MM.1S (cell line): Measurements from ENCODE around the gene ITPR3.

Experiments used
- DNase-seq: peaks from one replicate; pipeline ENCODE4 v3.0.0-alpha.2; 2015
- H2AFZ ChIP-seq: fragments of 300-600 bp; sonication (generic); 2 replicates; pipeline ENCODE4 v1.6.0; 2016; ENCODE audit warnings: antibody characterized with exemption, low read length
- H3F3A ChIP-seq: fragments of 300-600 bp; sonication (generic); 2 replicates; pipeline ENCODE4 v1.6.1; 2016; ENCODE audit warnings: mild to moderate bottlenecking, antibody characterized with exemption, low read length, moderate library complexity, mixed read lengths; ENCODE audit not compliant: insufficient read depth
- H3K27ac ChIP-seq: fragments of 300-600 bp; sonication (generic); 2 replicates; pipeline ENCODE4 v1.5.1; 2016; ENCODE audit warnings: mild to moderate bottlenecking, low read length
- H3K27me3 ChIP-seq: fragments of 300-600 bp; sonication (generic); replicated peaks from 2 replicates; pipeline ENCODE4 v1.6.0; 2016; ENCODE audit warnings: low read length; ENCODE audit not compliant: insufficient read depth
- H3K36me3 ChIP-seq: fragments of 300-600 bp; sonication (generic); replicated peaks from 2 replicates; pipeline ENCODE4 v1.6.1; 2016; ENCODE audit warnings: mild to moderate bottlenecking, low read length, mixed read lengths; ENCODE audit not compliant: insufficient read depth
- H3K4me1 ChIP-seq: fragments of 300-600 bp; sonication (generic); 2 replicates; pipeline ENCODE4 v1.6.1; 2016; ENCODE audit warnings: low read length, mixed read lengths
- H3K4me2 ChIP-seq: fragments of 300-600 bp; sonication (generic); 2 replicates; pipeline ENCODE4 v1.6.0; 2016; ENCODE audit warnings: low read depth, low read length
- H3K4me3 ChIP-seq: fragments of 300-600 bp; sonication (generic); 2 replicates; pipeline ENCODE4 v1.5.1; 2016; ENCODE audit warnings: low read length, mixed read lengths
- H3K79me2 ChIP-seq: fragments of 300-600 bp; sonication (generic); 2 replicates; pipeline ENCODE4 v1.6.1; 2016; ENCODE audit warnings: mixed run types, low read length, mixed read lengths
- H3K9ac ChIP-seq: fragments of 300-600 bp; sonication (generic); 2 replicates; pipeline ENCODE4 v1.6.1; 2016; ENCODE audit warnings: low read length, mixed read lengths
- H3K9me2 ChIP-seq: fragments of 300-600 bp; sonication (generic); replicated peaks from 2 replicates; pipeline ENCODE4 v1.6.1; 2016; ENCODE audit warnings: mild to moderate bottlenecking, low read length, mixed read lengths; ENCODE audit not compliant: insufficient read depth
- H3K9me3 ChIP-seq: fragments of 300-600 bp; sonication (generic); replicated peaks from 2 replicates; pipeline ENCODE4 v1.6.1; 2016; ENCODE audit warnings: mild to moderate bottlenecking, low read length, mixed read lengths; ENCODE audit not compliant: insufficient read depth
- H4K20me1 ChIP-seq: fragments of 300-600 bp; sonication (generic); 2 replicates; pipeline ENCODE4 v1.6.1; 2016; ENCODE audit warnings: mild to moderate bottlenecking, low read length, moderate library complexity, mixed read lengths; ENCODE audit not compliant: insufficient read depth
- CTCF ChIP-seq: fragments of 300-600 bp; sonication (generic); IDR thresholded peaks from 2 replicates; pipeline ENCODE4 v1.5.1; 2016; ENCODE audit warnings: antibody characterized with exemption, low read length, mixed read lengths
- EZH2 ChIP-seq: fragments of 300-600 bp; sonication (generic); optimal IDR thresholded peaks from 2 replicates; pipeline ENCODE3; 2017; ENCODE audit warnings: low read depth, mild to moderate bottlenecking, antibody characterized with exemption, low read length, mixed read lengths
- EZH2phosphoT487 ChIP-seq: fragments of 300-600 bp; sonication (generic); IDR thresholded peaks from 2 replicates; pipeline ENCODE4 v1.6.1; 2018; ENCODE audit warnings: antibody characterized with exemption, low read length

ITPR3 gene

GRCh38 chr6:33719326-33719987 lies 98.3 kb downstream of the ITPR3 start:
- Histone ChIP-seq H2AFZ (no peak overlapping the region), H3K4me2 (no peak overlapping the region), H3K4me1 (no peaks in the 10 kb centered on the region), H3K9me2 (no peaks in the 10 kb centered on the region), H3K27me3 (peaks cover 40% of the 10 kb centered on the region), H3K27ac (no peak overlapping the region), H3K79me2 (no peaks in the 10 kb centered on the region), H4K20me1 (no peaks in the 10 kb centered on the region), H3K9ac (no peak overlapping the region), H3F3A (no peaks in the 10 kb centered on the region), H3K9me3 (no peaks in the 10 kb centered on the region), H3K4me3 (no peak overlapping the region), H3K36me3 (no peaks in the 10 kb centered on the region)
- no peak for DNase-seq
- no peak for TF ChIP-seq CTCF
- TF ChIP-seq EZH2phosphoT487, result no peak
- no peak for TF ChIP-seq EZH2

DNA sequence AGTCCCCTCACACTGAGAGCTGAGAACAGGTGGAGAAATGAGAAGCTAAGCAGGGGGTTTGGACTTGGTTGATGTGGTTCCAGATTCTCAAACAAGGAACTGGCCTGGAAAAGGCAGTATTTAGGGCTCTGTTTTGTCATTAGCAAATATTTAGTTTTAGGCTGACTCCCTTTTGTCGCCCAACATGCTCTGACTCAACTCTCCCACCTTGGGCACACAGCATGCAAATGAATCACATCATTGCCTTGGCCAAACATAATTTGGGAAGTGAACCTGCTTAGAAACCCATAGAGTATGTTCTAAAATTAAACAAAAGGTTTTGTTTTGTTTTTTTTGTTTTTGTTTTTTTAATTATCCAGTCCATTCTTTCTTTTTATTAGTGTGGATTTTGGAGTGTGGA lies 99.9 kb downstream of the ITPR3 start:
- H3K36me3 ChIP-seq, result no peaks in the 10 kb centered on the region
- no peak overlapping the region for H3K4me2 ChIP-seq
- DNase-seq, result no peak
- H3K9ac ChIP-seq, result no peak overlapping the region
- no peaks in the 10 kb centered on the region for H3F3A ChIP-seq
- no peaks in the 10 kb centered on the region for H3K9me2 ChIP-seq
- H3K4me1 ChIP-seq, result no peaks in the 10 kb centered on the region
- peaks cover 54% of the 10 kb centered on the region for H3K27me3 ChIP-seq
- no peak overlapping the region for H3K4me3 ChIP-seq
- TF ChIP-seq EZH2phosphoT487 (no peak), CTCF (no peak), EZH2 (no peak)
- no peak overlapping the region for H2AFZ ChIP-seq
- H4K20me1 ChIP-seq, result no peaks in the 10 kb centered on the region
- no peaks in the 10 kb centered on the region for H3K79me2 ChIP-seq
- no peak overlapping the region for H3K27ac ChIP-seq
- H3K9me3 ChIP-seq, result no peaks in the 10 kb centered on the region

DNA sequence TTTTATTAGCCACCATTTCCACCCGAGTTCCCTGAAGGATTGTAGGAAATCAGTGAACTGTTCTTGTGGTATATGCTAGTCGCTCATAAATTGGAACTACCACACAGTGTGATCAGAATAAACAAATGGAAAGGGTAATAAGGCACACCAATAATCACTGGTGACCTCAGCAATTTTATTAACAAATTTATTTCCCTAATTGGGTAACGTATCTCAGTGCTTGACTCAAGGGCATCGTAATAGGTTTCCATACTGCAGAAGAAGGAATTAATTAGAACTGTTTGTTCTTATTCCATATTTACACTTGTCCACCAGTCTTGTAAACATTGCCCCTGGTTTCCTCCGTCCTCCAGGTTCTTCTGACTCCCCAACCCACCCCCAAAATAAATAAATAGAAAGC lies 100.4 kb downstream of the ITPR3 start:
- H3K9me2 ChIP-seq, result no peaks in the 10 kb centered on the region
- no peaks in the 10 kb centered on the region for H4K20me1 ChIP-seq
- no peak overlapping the region for H3K27ac ChIP-seq
- DNase-seq, result no peak
- H3K4me1 ChIP-seq, result no peaks in the 10 kb centered on the region
- H3K4me3 ChIP-seq, result no peak overlapping the region
- peaks cover 59% of the 10 kb centered on the region for H3K27me3 ChIP-seq
- no peak overlapping the region for H2AFZ ChIP-seq
- no peaks in the 10 kb centered on the region for H3K79me2 ChIP-seq
- no peaks in the 10 kb centered on the region for H3F3A ChIP-seq
- H3K36me3 ChIP-seq, result no peaks in the 10 kb centered on the region
- H3K4me2 ChIP-seq, result no peak overlapping the region
- TF ChIP-seq CTCF (no peak), EZH2phosphoT487 (no peak), EZH2 (no peak)
- no peaks in the 10 kb centered on the region for H3K9me3 ChIP-seq
- H3K9ac ChIP-seq, result no peak overlapping the region
